OCI-LY1 (cell line): ENCODE results near the gene KLF5.
"Not testable (repeated sequence)": the region's sequence is repeated elsewhere in the genome, so short reads cannot be mapped to it uniquely, and the experiment has no call there.

Experiments
- H2AFZ ChIP-seq: fragments of 200-600 bp; sonication (generic), shearing (Covaris generic); 2 replicates; pipeline ENCODE4 v1.6.0; 2014; ENCODE audit warnings: antibody characterized with exemption, mild to moderate bottlenecking, low read length
- H3F3A ChIP-seq: fragments of 200-600 bp; sonication (generic), shearing (Covaris generic); 2 replicates; pipeline ENCODE4 v1.6.0; 2014; ENCODE audit warnings: mild to moderate bottlenecking, antibody characterized with exemption, low read length, moderate library complexity; ENCODE audit not compliant: insufficient read depth
- H3K27ac ChIP-seq: fragments of 200-600 bp; sonication (generic); 2 replicates; pipeline ENCODE4 v1.5.1; 2014; ENCODE audit warnings: low read length, mixed run types, mild to moderate bottlenecking, low read depth; ENCODE audit not compliant: poor library complexity, severe bottlenecking
- H3K27me3 ChIP-seq: fragments of 200-600 bp; sonication (generic); 2 replicates; pipeline ENCODE4 v1.6.0; 2014; ENCODE audit warnings: antibody characterized with exemption, mild to moderate bottlenecking, low read length, moderate library complexity; ENCODE audit not compliant: insufficient read depth
- H3K36me3 ChIP-seq: fragments of 200-600 bp; sonication (generic); 2 replicates; pipeline ENCODE4 v1.6.1; 2014; ENCODE audit warnings: mild to moderate bottlenecking, antibody characterized with exemption, low read length, moderate library complexity, mixed read lengths; ENCODE audit not compliant: insufficient read depth
- H3K4me1 ChIP-seq: fragments of 200-600 bp; sonication (generic); 2 replicates; pipeline ENCODE4 v1.5.1; 2014; ENCODE audit warnings: mild to moderate bottlenecking, low read length, moderate library complexity; ENCODE audit not compliant: insufficient read depth, severe bottlenecking
- H3K4me2 ChIP-seq: fragments of 200-600 bp; sonication (generic), shearing (Covaris generic); 2 replicates; pipeline ENCODE4 v1.6.1; 2014; ENCODE audit warnings: low read length
- H3K4me3 ChIP-seq: fragments of 200-600 bp; sonication (generic); 2 replicates; pipeline ENCODE4 v1.5.1; 2014; ENCODE audit warnings: low read length, low read depth, mild to moderate bottlenecking, mixed read lengths; ENCODE audit not compliant: poor library complexity, severe bottlenecking
- H3K79me2 ChIP-seq: fragments of 200-600 bp; shearing (Covaris generic); 2 replicates; pipeline ENCODE4 v1.6.1; 2016; ENCODE audit warnings: mixed run types, low read length, mixed read lengths; ENCODE audit not compliant: insufficient read depth
- H3K9ac ChIP-seq: fragments of 200-600 bp; sonication (generic), shearing (Covaris generic); 2 replicates; pipeline ENCODE4 v1.6.1; 2014; ENCODE audit warnings: mild to moderate bottlenecking, low read length, mixed read lengths
- H3K9me2 ChIP-seq: fragments of 200-600 bp; sonication (generic), shearing (Covaris generic); 2 replicates; pipeline ENCODE4 v1.6.1; 2014; ENCODE audit warnings: low read depth, mild to moderate bottlenecking, low read length, mixed read lengths
- H3K9me3 ChIP-seq: fragments of 200-600 bp; shearing (Covaris generic); 2 replicates; pipeline ENCODE4 v1.6.1; 2014; ENCODE audit warnings: low read length, mixed read lengths
- H4K20me1 ChIP-seq: fragments of 200-600 bp; sonication (generic), shearing (Covaris generic); 2 replicates; pipeline ENCODE4 v1.6.0; 2016; ENCODE audit warnings: mild to moderate bottlenecking, low read length; ENCODE audit not compliant: insufficient read depth
- CTCF ChIP-seq: fragments of 200-600 bp; sonication (generic), shearing (Covaris generic); IDR thresholded peaks from 2 replicates; pipeline ENCODE4 v1.5.1; 2017; ENCODE audit warnings: mild to moderate bottlenecking, antibody characterized with exemption, low read length, moderate library complexity, mixed read lengths
- EZH2 ChIP-seq: fragments of 200-600 bp; sonication (generic), shearing (Covaris generic); IDR thresholded peaks from 2 replicates; pipeline ENCODE4 v1.8.0; 2017; ENCODE audit warnings: borderline replicate concordance, mixed run types, mild to moderate bottlenecking, antibody characterized with exemption, low read length, moderate library complexity, mixed read lengths

KLF5 gene

GRCh38 chr13:73090823-73091187 is 32.0 kb downstream of the KLF5 start:
- Histone ChIP-seq H3K27ac (no peak overlapping the region), H3K4me3 (no peak overlapping the region), H3K9me3 (no peaks in the 10 kb centered on the region), H2AFZ (no peak overlapping the region), H3K9me2 (no peaks in the 10 kb centered on the region), H3K9ac (no peak overlapping the region), H3F3A (no peaks in the 10 kb centered on the region), H3K36me3 (no peaks in the 10 kb centered on the region), H3K4me2 (no peak overlapping the region), H4K20me1 (no peaks in the 10 kb centered on the region), H3K79me2 (no peaks in the 10 kb centered on the region), H3K4me1 (no peaks in the 10 kb centered on the region), H3K27me3 (no peaks in the 10 kb centered on the region; the same call in 1 of the 2 replicates)
- no peak for TF ChIP-seq EZH2

- no peaks in the 10 kb centered on the region for H3K79me2 ChIP-seq
- H3F3A ChIP-seq: no peaks in the 10 kb centered on the region
- no peaks in the 10 kb centered on the region for H3K9me2 ChIP-seq
- no peak overlapping the region for H3K27ac ChIP-seq
- H3K4me3 ChIP-seq: no peak overlapping the region
- H2AFZ ChIP-seq: no peak overlapping the region
- no peak overlapping the region for H3K4me2 ChIP-seq
- TF ChIP-seq EZH2 (no peak), CTCF (no peak)
- no peak overlapping the region for H3K9ac ChIP-seq
- H4K20me1 ChIP-seq: no peaks in the 10 kb centered on the region
- H3K4me1 ChIP-seq: no peaks in the 10 kb centered on the region
- H3K36me3 ChIP-seq: no peaks in the 10 kb centered on the region
- H3K9me3 ChIP-seq: no peaks in the 10 kb centered on the region
- no peaks in the 10 kb centered on the region; the same call in 1 of the 2 replicates for H3K27me3 ChIP-seq
These were observed 34.0 kb downstream of the KLF5 start for GRCh38 chr13:73092829-73093228.

GRCh38 chr13:73096173-73096572 is 37.4 kb downstream of the KLF5 start:
- TF ChIP-seq EZH2 (no peak), CTCF (no peak)
- Histone ChIP-seq H2AFZ (no peak overlapping the region), H3K27ac (no peak overlapping the region)

GRCh38 chr13:73096638-73097037 is 37.8 kb downstream of the KLF5 start:
- H3K9me3 ChIP-seq: no peaks in the 10 kb centered on the region
- no peaks in the 10 kb centered on the region for H3K27me3 ChIP-seq
- no peak overlapping the region for H3K4me3 ChIP-seq
- H4K20me1 ChIP-seq: no peaks in the 10 kb centered on the region
- no peak overlapping the region for H2AFZ ChIP-seq
- no peaks in the 10 kb centered on the region for H3K4me1 ChIP-seq
- H3K79me2 ChIP-seq: no peaks in the 10 kb centered on the region
- no peaks in the 10 kb centered on the region for H3F3A ChIP-seq
- H3K9me2 ChIP-seq: no peaks in the 10 kb centered on the region
- no peak overlapping the region for H3K4me2 ChIP-seq
- H3K27ac ChIP-seq: no peak overlapping the region
- TF ChIP-seq EZH2: no peak
- TF ChIP-seq CTCF: no peak
- no peaks in the 10 kb centered on the region for H3K36me3 ChIP-seq
- no peak overlapping the region for H3K9ac ChIP-seq

More at GRCh38 chr13:73096173-73096572, 37.4 kb downstream of the KLF5 start:
- H3K36me3 ChIP-seq: no peaks in the 10 kb centered on the region
- H3K4me1 ChIP-seq: no peaks in the 10 kb centered on the region
- H3K27me3 ChIP-seq: no peaks in the 10 kb centered on the region
- H3K4me3 ChIP-seq: no peak overlapping the region
- H3K9ac ChIP-seq: no peak overlapping the region
- H3K4me2 ChIP-seq: no peak overlapping the region
- H3F3A ChIP-seq: no peaks in the 10 kb centered on the region
- no peaks in the 10 kb centered on the region for H4K20me1 ChIP-seq
- no peaks in the 10 kb centered on the region for H3K79me2 ChIP-seq
- no peaks in the 10 kb centered on the region for H3K9me2 ChIP-seq
- no peaks in the 10 kb centered on the region for H3K9me3 ChIP-seq

- not testable (repeated sequence) for H3F3A ChIP-seq, H3K27ac ChIP-seq, H3K9me2 ChIP-seq, H2AFZ ChIP-seq, H3K36me3 ChIP-seq, H3K4me3 ChIP-seq, H3K4me2 ChIP-seq, H3K27me3 ChIP-seq, H4K20me1 ChIP-seq, H3K79me2 ChIP-seq, H3K9ac ChIP-seq, H3K9me3 ChIP-seq, H3K4me1 ChIP-seq
These were observed 42.0 kb downstream of the KLF5 start for GRCh38 chr13:73100781-73101180.
